EH (cell line): Measurements from ENCODE around the gene BPIFB2.

ENCODE experiments used
- DNase-seq: peaks from one replicate; pipeline ENCODE4 v3.0.0-alpha.2; 2015; ENCODE audit warnings: low read depth

Gene BPIFB2

GRCh38 chr20:33008336-33009213 lies 1.1 kb downstream of the BPIFB2 start:
- no peak for DNase-seq

- DNase-seq, result no peak
Measured at GRCh38 chr20:33009214-33010132, 2.0 kb downstream of the BPIFB2 start.

DNA sequence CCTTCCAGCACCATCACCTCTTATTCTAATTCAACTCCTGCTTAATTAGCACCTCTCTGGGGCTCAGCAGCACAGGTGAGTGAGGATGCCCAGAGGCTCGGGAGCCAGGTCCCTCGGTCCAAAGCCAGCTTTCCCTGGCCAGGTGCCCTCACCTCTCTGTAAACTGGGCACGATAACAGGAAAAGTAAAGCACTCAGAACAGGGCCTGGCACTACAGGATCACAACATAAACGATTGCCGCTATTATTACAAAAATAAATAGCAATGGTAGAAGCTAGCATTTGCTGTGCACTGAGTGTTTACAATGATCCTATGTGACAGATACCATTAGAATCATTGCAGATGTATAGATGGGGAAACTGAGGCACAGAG lies 2.6 kb downstream of the BPIFB2 start:
- no peak for DNase-seq

GRCh38 chr20:33010674-33011449 lies 3.4 kb downstream of the BPIFB2 start:
- no peak for DNase-seq

DNA sequence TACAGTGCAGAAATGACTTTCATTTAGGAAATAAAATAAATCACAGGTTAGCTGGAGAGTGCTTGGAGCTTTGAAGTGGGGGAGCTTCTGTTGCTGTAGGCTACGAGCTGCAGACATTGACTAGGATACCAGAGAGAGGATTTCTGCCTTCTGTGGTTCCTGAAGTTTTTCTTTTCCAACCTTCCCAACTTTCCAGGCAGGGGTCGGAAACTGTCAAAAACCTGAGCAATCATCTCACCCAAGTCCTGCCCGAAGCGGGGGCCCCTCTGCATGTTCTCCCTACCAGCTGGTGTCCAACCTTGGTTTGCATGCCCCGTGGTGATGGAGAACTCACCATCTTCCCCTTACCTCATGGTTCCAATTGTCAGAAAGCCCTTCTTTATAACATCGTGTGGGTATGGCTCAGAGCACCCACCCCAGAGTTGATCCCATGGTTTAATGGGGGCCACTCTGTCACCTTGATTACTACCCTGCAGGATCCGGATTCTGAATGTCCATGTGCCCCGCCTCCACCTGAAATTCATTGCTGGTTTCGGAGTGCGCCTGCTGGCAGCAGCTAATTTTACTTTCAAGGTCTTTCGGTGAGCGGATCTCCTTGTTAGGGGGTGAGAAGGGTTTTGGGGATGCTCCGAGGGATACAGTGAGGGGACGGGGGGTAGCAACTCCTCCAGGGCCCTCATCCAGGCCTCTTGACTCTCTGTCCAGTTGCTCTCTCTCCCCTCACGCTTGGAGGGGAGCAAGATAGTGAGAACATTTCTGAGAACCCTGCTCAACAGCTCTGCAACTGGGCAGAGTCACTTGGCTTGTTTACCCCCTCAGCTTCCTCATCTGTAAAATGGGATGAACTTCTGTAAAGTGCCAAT lies 5.1 kb downstream of the BPIFB2 start:
- no peak for DNase-seq

- DNase-seq, result no peak
Measured at GRCh38 chr20:33013701-33014326, 6.3 kb downstream of the BPIFB2 start.

DNA sequence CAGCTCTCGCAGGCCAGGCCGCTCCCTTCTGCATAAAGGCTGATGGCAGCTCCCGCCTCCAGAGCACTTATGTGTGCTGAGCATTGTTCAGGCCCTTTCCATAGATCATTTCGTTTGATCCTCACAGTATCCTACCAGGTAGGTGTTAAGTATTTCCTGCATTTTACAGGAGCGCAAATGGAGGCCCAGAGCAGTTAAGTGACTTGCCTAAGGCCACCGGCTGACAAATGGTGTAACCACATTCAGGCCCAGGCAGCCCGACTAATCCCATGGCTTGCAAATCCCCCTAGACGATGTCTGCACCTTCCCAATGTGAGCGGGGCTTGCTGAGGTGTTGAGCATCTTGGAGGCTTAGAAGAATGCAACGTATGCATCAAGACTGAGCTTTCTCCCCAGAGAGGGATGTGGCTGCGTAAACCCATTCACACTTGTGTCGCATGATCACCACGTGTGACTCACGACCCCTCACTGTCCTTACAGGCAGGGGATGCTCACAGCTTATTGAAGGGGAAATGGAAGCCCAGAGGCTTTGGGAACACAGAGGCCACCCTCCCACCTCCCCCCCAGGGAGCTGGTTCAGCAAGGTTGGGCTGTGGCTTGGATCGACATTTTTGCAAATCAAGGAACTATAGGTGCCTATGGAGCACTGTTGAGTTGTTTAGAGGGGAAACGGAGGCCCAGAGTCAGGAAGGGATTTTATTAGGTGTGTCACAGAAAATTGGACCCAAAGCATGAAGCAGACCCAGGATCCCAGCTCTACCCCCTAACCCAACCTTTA lies 7.0 kb downstream of the BPIFB2 start:
- no peak for DNase-seq

GRCh38 chr20:33015114-33015484 lies 7.6 kb downstream of the BPIFB2 start:
- no peak for DNase-seq

DNA sequence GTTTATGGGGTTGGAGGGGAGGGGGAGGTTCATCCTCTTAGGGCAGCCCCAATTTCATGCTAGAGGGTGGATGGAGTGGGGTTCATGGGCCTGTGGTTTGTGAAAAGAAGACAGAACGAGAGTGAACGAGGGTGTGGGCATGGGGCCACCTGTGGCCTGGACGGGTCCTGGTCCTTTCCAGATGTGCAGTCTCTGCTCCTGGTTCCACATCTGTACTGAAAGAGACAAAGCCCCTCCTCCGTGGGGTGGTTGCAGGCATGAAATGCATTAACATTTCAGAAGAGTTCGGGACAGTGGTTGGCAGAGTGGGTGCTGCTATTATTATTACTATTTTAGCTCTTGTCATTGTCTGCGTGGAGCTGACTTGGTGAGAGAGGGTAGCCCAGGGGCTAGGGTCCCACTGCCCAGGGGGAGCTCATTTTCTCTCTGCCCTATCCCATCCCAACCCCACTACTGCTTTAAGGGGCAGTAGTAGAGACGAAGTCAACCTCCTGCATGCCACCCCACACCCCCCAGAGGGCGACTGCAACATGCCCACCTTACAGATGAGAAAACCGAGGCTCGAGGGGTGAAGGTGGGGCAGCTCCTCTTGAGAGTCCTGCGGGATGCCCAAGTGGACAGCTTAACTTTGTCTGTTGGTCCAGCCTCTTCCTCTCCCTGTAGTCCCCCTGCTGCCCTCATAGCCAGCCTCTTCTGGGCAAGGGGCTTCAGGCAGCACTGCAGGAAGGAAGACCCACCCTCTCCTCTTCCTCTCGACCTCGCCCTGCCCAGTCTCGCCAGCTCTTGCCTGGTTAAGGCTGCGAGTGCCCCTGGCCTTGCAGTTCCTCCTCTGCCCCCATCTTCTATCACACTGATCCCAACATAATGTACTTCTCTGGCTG lies 8.4 kb downstream of the BPIFB2 start:
- DNase-seq, result no peak

GRCh38 chr20:33016581-33017109 lies 9.1 kb downstream of the BPIFB2 start:
- DNase-seq, result no peak

GRCh38 chr20:33017542-33017941 lies 10.0 kb downstream of the BPIFB2 start:
- no peak for DNase-seq

DNA sequence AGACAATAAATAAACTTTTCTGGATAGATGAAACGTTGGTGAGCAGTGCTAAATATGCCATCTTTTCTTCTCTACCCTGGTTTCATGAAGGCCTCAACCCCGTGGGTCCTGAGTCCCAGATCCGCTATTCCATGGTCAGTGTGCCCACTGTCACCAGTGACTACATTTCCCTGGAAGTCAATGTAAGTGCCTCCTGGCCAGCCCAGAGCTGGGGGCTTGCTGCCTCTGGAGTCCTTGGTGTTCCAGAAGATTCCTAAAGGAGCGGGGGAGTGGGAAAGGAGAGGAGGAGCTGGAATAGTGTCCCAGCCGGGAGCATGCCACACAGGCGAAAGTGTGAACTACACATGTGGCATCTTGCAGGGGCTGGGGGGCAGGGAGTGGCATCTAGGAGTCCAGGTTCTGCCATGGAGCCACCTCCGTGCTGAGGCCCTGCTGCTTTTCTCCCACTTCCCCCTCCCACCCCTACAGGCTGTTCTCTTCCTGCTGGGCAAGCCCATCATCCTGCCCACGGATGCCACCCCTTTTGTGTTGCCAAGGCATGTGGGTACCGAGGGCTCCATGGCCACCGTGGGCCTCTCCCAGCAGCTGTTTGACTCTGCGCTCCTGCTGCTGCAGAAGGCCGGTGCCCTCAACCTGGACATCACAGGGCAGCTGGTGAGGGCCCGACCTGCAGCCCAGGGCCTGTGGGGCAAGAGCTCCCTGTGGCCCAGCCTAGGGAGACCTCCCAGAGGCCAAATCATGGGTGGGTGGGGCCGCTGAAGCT lies 10.8 kb downstream of the BPIFB2 start:
- DNase-seq, result no peak

- no peak for DNase-seq
Measured at GRCh38 chr20:33019465-33020277, 12.2 kb downstream of the BPIFB2 start.

DNA sequence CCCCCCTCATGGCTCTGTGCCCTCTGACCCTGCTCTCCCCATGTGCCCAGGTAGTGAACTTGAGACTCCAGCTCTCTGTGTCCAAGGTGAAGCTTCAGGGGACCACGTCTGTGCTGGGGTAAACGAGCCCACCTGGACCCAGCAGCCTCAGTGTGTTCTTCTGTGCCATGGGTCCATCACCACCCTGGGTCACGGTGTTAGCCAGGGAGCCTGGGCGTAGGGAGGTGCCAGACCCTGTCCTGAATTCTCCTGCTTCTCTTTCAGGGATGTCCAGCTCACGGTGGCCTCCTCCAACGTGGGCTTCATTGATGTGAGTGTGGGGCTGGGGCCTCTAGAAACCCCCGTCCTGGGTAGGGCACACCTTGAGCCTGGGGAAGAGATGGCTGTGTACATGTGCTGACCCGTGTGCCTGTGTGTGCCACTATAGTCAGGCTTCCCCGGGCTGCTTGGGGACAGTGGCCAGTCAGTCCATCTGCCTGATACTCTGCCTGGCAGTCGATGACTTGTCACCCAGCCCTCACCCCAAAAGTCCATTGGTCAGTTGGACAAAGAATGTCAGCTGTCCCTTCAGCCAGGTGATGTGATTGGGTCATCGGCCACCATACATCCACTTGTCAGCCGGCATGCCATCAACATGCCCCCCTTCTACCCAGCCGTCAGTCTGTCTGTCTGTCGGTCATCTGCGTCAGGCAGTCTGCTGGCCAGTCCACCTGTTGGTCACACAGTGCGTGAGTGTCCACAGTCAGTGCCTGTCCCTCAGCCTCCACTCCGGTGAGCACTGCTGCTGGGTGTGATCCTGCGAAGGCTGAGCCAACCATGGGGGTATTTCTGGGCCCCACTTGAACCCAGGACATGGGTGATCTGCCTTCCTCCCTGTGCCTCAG lies 13.0 kb downstream of the BPIFB2 start:
- DNase-seq, result no peak

GRCh38 chr20:33021879-33022278 lies 14.4 kb downstream of the BPIFB2 start:
- no peak for DNase-seq

GRCh38 chr20:33022289-33022688 lies 14.8 kb downstream of the BPIFB2 start:
- no peak for DNase-seq
